BJ (cell line): Measurements from ENCODE around the gene CIDEA. TPM values are rescaled to one million over a fixed set of nuclear protein-coding genes. Genes with fewer than 3 reads are reported as not detected.
A peak's percentile ranks its signal among the peaks of the same experiment; 100 is the strongest.
"Not testable (repeated sequence)": the region's sequence is repeated elsewhere in the genome, so short reads cannot be mapped to it uniquely, and the experiment has no call there.

Experiments used
- CTCF ChIA-PET: fragments of 350-600 bp; formaldehyde crosslinking; extraction: SDS; loops from one replicate; lab custom pipeline; 2021; ENCODE audit warnings: antibody characterized with exemption, inconsistent platforms; lab: Yijun Ruan, JAX
- POLR2A ChIA-PET: fragments of 300-600 bp; sonication (Branson Sonifier 250); formaldehyde crosslinking; extraction: SDS; loops from one replicate; lab custom pipeline; 2021; ENCODE audit warnings: antibody characterized with exemption; lab: Charles Lee
- DNase-seq: peaks from one replicate; pipeline ENCODE4 v3.0.0-alpha.2; 2011; ENCODE audit warnings: low read depth
- H3K27me3 ChIP-seq: 2 replicates; pipeline ENCODE4 v1.6.0; 2011; ENCODE audit warnings: low read length; ENCODE audit not compliant: control insufficient read depth, insufficient read depth
- H3K36me3 ChIP-seq: 2 replicates; pipeline ENCODE4 v1.5.1; 2011; ENCODE audit warnings: low read length; ENCODE audit not compliant: control insufficient read depth, insufficient read depth
- H3K4me3 ChIP-seq: 2 replicates; pipeline ENCODE4 v1.5.1; 2011; ENCODE audit warnings: low read depth, mild to moderate bottlenecking, control low read depth, low read length
- CTCF ChIP-seq: IDR thresholded peaks from 2 replicates; pipeline ENCODE4 v1.5.1; 2011; ENCODE audit warnings: low read depth, mild to moderate bottlenecking, control low read depth, inconsistent platforms, low read length, moderate library complexity; ENCODE audit not compliant: insufficient read depth
- polyA plus RNA-seq: library from polyadenylated mRNA; depleted of rRNA; stranded (reverse); fragments of >200 nt; gene quantifications from 2 replicates; pipeline ENCODE4 v1.2.3, GENCODE V29; 2011

Gene CIDEA
- polyA plus RNA-seq, 1 experiment: not detected

DNA sequence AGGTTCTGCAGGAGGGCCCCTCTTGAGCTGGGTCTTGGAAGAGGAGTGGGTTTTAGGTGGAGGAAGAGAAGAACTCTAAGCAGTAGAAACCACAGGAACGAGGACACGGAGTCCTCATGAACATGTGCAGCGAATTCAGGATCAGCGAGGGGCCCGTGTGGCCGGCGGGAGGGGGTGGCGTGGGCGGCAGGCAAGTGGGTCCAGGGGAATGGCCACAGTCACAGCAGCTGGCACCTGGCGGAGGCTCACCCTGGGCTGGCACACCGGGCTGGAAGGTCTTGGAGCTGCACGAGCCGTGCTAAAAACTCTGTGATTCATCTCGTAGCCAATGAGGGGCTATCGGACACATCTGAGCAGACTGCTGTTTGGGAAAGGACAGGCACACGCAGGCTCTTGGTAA lies 18.0 kb upstream of the CIDEA start:
- H3K4me3 ChIP-seq: no peak overlapping the region
- POLR2A ChIA-PET: no interaction called here
- H3K27me3 ChIP-seq: peaks cover 3% of the 10 kb centered on the region; the same call in 1 of the 2 replicates
- no peak for DNase-seq
- no peak for TF ChIP-seq CTCF
- CTCF ChIA-PET: interaction anchor here (0.8 to 2.0 kb wide), 8 partner anchors 9 to 581 kb away, joined by 3 to 20 read pairs (median 4); no protein-coding TSS in a partner anchor
- H3K36me3 ChIP-seq: no peaks in the 10 kb centered on the region

DNA sequence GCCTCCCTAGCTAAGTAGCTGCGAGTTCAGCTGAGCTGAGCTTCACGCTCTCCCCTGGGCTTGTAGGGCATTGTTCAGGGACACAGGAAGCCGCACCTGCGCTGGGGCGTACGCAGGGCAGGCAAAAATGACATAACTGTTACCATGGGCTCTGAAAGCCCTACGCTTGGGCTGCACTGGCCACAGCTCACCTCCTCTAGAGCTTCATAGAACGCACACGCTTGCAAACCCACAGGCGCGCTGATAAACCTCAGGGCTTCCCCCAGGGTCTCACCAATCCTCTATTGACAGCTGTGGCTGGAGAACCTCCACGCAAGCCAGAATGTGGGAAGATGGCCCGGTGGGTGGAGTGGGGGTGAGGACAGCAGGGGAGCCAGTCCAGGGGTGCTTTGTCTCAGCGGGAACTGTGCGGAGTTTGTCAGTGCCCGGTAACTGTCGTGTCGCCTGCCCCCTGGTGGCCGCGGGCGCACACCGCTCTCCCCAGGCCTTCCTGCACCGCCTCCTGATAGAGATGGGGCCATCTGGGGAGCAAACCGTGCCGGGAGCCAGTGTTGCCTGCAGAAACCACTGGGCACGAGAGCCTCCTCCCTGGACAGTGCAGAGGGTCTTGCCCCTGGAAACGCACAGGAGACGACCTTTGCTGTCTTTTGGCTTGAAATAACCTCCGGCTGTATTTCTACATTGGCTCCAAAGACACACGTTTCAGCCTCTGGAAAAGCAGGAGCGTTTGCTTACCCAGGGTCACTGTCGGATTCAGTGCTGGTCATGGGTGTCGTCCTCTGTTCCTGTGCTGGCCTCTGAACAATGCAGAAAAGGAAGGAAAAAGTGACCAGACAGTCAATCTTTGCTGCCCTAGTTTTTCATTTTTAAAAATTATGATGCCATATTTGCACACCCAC lies 17.0 kb upstream of the CIDEA start:
- no peaks in the 10 kb centered on the region for H3K36me3 ChIP-seq
- ChIA-PET CTCF (interaction anchor here (0.7 to 2.0 kb wide), 13 partner anchors 8 to 584 kb away, joined by 3 to 20 read pairs (median 3); no protein-coding TSS in a partner anchor), POLR2A (no interaction called here)
- DNase-seq: no peak
- H3K27me3 ChIP-seq: peaks cover 3% of the 10 kb centered on the region; the same call in 1 of the 2 replicates
- peak; percentile 92 for TF ChIP-seq CTCF
- H3K4me3 ChIP-seq: no peak overlapping the region

DNA sequence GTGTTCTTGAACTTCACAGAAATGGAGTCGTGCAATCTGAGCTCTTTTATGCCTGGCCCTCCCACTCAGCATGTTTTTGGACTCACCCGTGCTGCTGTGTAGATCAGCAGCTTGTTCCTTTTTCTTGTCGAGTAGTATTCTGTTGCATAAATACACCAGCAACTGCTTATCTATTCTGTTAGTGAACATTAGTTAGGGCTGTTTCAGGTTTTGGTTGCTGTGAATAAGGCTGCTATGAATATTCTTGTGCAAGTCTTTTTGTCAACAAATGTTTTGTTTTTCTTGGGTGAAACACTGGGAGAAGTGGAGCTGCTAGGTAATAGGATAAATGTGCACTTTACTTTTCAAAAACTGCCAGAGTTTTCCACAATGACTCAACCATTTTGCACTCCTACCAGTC lies 15.3 kb upstream of the CIDEA start:
- ChIA-PET POLR2A (no interaction called here), CTCF (interaction anchor here (1.0 to 1.6 kb wide), 7 partner anchors 9 to 583 kb away, joined by 3 to 5 read pairs (median 3); no protein-coding TSS in a partner anchor)
- no peaks in the 10 kb centered on the region for H3K36me3 ChIP-seq
- DNase-seq: no peak
- H3K4me3 ChIP-seq: no peak overlapping the region
- TF ChIP-seq CTCF: no peak
- peaks cover 3% of the 10 kb centered on the region; the same call in 1 of the 2 replicates for H3K27me3 ChIP-seq

GRCh38 chr18:12239431-12239830 lies 14.7 kb upstream of the CIDEA start:
- POLR2A ChIA-PET: no interaction called here
- TF ChIP-seq CTCF: no peak
- Histone ChIP-seq H3K36me3 (no peaks in the 10 kb centered on the region), H3K4me3 (no peak overlapping the region), H3K27me3 (peaks cover 3% of the 10 kb centered on the region; the same call in 1 of the 2 replicates)
- CTCF ChIA-PET: interaction anchor here (1.0 kb wide), 1 partner anchor 507 kb away, joined by 3 read pairs; no protein-coding TSS in a partner anchor
- no peak for DNase-seq

DNA sequence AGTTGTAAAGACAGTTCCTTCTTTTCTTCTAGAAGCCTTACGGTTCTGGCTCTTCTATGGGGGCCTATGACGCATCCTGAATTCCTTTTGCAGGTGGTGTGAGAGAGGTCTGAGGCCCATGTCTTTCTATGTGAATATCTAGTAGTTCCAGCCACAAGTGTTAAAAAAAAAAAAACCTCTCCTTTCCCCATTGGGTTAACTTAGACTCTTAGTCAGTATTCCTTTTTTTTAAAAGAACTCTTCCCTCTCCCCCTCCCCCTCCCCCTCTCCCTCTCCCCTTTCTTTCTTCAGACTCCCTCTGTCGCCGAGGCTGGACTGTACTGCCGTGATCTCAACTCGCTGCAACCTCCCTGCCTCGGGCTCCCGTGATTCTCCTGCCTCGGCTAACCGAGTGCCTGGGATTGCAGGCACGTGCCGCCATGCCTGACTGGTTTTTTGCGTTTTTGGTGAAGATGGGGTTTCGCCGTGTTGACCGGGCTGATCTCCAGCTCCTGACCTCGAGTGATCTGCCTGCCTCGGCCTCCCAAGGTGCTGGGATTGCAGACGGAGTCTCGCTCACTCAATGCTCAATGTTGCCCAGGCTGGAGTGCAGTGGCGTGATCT lies 11.4 kb upstream of the CIDEA start:
- no peak overlapping the region for H3K4me3 ChIP-seq
- ChIA-PET CTCF (interaction anchor here (0.6 kb wide), 1 partner anchor 428 kb away, joined by 3 read pairs; no protein-coding TSS in a partner anchor), POLR2A (no interaction called here)
- H3K27me3 ChIP-seq: peaks cover 5% of the 10 kb centered on the region; the same call in 1 of the 2 replicates
- H3K36me3 ChIP-seq: no peaks in the 10 kb centered on the region
- no peak for TF ChIP-seq CTCF
- no peak for DNase-seq

DNA sequence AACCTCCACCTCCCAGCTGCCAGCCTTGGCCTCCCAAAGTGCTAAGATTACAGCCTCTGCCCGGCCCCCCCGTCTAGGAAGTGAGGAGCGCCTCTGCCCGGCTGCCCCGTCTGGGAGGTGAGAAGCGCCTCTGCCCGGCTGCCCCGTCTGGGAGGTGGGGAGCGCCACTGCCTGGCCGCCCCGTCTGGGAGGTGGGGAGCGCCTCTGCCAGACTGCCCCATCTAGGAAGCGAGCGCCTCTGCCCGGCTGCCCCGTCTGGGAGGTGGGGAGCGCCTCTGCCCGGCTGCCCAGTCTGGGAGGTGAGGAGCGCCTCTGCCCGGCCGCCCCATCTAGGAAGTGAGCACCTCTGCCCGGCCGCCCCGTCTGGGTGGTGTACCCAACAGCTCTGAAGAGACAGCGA lies 10.9 kb upstream of the CIDEA start:
- H3K4me3 ChIP-seq, H3K36me3 ChIP-seq, POLR2A ChIA-PET, H3K27me3 ChIP-seq, DNase-seq: not testable (repeated sequence)
- CTCF ChIA-PET: interaction anchor here (0.6 kb wide), 1 partner anchor 429 kb away, joined by 3 read pairs; no protein-coding TSS in a partner anchor
